GM23338 (cell line): ENCODE results near the gene SLC25A29.

ENCODE experiments used
- CREB1 ChIP-seq: fragments of 250-450 bp; sonication (Bioruptor Pico); IDR thresholded peaks from 2 replicates; pipeline ENCODE4 v1.5.0; 2020; ENCODE audit warnings: low read depth, mild to moderate bottlenecking, moderate library complexity
- EZH2 ChIP-seq: fragments of 200-600 bp; sonication (generic); IDR thresholded peaks from one replicate; pipeline ENCODE4 v1.8.0; 2017; ENCODE audit warnings: antibody characterized with exemption, mild to moderate bottlenecking, low read depth; ENCODE audit not compliant: unreplicated experiment
- POLR2AphosphoS5 ChIP-seq: IDR thresholded peaks from 2 replicates; pipeline ENCODE4 v1.6.1; 2016; ENCODE audit warnings: antibody characterized with exemption, low read depth
- TF ChIP-seq, protein P1 (sequence below), 2 experiments: fragments of 200-600 bp in 1 of 2; sonication (generic) in 1 of 2; conservative IDR thresholded peaks; 2 replicates each; pipeline versions ENCODE4 v1.5.1 to v1.6.1; 2016 to 2017; ENCODE audit warnings: antibody characterized with exemption in 2 of 2, low read depth in 2 of 2, mild to moderate bottlenecking in 2 of 2, moderate library complexity in 1 of 2

- TF ChIP-seq POLR2AphosphoS5 (no peak), CREB1 (CRISPR knock-in tag) (no peak), EZH2 (no peak)
- TF ChIP-seq, protein P1, sequence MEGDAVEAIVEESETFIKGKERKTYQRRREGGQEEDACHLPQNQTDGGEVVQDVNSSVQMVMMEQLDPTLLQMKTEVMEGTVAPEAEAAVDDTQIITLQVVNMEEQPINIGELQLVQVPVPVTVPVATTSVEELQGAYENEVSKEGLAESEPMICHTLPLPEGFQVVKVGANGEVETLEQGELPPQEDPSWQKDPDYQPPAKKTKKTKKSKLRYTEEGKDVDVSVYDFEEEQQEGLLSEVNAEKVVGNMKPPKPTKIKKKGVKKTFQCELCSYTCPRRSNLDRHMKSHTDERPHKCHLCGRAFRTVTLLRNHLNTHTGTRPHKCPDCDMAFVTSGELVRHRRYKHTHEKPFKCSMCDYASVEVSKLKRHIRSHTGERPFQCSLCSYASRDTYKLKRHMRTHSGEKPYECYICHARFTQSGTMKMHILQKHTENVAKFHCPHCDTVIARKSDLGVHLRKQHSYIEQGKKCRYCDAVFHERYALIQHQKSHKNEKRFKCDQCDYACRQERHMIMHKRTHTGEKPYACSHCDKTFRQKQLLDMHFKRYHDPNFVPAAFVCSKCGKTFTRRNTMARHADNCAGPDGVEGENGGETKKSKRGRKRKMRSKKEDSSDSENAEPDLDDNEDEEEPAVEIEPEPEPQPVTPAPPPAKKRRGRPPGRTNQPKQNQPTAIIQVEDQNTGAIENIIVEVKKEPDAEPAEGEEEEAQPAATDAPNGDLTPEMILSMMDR (conservative IDR thresholded peaks at IDR 0.05; ENCODE audit: low read depth in 2 of 2), result no peak
Measured at GRCh38 chr14:100275214-100275613, 31.0 kb downstream of the SLC25A29 start.
